Measurements from ENCODE around the gene CDC37. TPM values are rescaled to one million over a fixed set of nuclear protein-coding genes. Genes with fewer than 3 reads are reported as not detected.

Gene CDC37
- polyA plus RNA-seq, 1 donor, result 141 TPM

DNA sequence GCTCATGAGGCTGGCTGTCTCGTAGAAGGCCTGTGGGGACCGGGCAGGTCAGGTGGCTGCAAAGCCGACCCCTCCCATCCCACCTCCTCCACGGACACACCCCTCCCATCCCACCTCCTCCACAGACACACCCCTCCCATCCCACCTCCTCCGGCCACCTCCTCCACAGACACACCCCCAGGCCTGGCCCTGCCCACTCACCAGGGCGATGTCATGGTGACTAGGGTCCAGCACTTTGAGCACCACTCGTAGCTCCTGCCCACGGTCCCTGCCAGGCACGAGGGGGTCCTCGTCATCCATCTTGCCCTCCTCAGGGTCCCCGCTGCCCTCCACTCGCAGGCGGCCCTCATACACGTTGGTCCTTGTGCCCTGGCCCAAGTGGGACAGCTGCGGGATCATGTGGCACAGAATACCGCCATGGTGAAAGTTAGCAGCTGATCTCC lies 41.8 kb downstream of the CDC37 start:
- DNase-seq, result no peak

DNA sequence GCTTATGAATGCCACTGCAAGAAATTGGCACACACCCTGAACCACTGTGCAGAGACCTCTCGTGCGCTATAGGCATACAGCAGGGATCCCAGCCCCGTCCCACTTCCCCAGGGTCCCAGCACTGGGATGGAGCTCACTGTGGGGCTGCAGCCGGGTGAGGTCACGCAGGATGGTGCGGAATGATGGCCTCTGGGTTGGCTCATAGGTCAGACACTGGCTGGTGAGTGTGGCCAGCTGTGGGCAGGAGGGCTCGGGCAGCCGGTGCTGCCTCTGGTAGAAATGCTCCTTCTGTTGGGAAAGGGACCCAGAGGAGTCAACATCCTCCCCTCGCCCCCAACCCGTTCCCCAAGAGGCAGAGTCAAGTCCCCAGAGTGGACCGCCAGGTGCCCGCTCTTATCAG lies 46.9 kb downstream of the CDC37 start:
- no peak for DNase-seq

DNA sequence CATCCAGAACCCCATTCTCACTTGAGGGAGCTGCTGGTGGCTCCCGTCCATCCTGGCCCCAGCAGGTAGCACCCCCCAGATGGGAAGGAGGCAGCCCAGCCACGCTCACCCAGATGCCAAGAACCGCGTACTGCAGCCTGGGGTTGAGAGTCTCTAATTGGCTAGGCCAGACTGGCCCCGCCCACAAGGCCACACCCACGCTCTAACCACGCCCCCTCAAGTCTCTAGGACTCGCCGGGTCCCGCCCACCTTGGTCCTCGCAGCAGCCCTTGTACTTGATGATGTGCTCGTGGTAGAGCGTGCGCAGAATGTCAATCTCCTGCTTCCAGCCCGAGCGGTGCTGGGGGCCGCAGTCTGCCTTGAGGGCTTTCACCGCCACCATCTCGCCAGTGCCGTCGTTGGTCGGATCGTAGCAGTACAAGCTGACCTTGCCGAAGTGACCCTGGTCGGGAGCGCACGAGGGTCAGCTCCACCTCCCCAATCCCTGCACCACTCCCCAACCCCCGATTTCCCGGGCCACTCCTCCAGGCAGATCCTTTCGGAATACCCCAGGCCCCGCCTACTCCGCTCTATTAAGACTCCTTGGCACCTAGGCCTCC lies 49.5 kb downstream of the CDC37 start:
- no peak for DNase-seq

DNA sequence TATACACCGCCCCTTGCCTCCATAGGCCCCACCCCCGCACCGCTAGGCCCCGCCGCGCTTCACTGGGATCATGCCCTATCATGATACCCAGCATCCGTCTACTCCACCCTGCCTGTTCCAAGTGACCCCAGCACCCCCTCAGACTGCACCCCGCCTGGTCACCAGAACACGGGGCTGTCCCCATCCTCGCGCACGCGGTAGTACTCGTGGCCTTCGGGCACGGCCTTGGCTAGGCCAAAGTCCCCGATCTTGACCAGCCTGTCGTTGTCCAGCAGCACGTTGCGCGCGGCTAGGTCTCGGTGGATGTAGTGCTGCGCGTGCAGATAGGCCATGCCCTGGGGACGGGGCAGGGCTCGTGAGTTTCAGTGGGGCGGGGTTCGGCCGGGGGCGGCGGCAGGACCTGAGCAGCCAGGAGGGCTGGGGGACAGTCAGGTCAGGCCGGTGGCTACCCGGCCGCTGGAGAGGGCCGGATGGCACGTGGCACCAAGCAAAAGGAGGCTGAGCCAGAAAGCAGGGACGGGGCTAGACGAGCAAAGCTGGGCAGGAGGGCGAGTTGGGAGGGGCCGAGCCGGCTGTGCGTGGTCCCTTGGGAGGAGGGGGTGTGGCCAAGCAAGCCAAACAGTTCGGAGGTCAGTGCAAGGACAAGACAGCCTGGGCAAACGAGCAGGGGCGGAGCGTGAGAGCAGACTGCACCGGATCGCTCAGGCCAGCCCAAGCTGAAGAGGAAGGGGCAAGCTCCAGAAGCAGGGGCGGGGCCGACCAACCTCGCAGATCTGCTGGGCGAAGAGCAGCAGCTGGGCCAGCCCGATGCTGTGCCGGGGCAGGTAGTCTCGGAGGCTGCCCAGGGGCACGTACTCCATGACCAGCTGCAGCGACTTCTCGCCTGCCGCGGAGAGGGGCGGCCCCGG lies 50.3 kb downstream of the CDC37 start:
- peak; percentile 78 for DNase-seq

DNA sequence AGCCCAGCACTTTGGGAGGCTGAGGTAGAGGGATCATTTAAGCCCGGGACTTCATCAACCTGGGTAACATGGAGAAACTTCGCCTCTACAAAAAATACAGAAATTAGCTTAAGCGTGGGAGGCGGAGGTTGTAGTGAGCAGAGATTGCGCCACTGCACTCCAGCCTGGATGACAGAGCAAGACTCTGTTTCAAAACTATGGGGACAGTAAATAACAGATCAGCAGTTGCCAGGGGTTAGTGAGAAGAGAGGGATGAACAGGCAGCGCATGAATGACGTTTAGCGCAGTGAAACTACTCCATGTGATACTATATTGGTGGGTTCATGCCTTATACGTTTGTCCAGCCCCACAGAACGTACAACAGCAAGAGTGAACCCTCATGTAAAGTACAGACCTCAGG lies 56.8 kb downstream of the CDC37 start:
- DNase-seq, result no peak

DNA sequence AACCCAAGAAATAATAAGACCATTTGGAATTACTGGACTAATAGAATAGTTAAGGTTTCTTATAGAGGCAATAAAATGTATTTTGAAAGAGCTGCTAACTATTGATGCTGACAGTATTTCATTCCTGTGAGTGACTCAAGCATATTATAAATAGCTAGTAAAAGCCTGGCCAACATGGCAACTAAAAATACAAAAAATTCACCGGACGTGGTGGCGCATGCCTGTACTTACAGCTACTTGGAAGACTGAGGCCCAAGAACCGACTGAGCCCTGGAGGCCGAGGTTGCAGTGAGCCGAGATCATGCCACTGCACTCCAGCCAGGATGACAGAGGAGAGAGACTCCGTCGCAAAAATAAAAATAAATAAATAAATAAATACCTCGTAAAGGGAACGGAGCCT lies 58.6 kb downstream of the CDC37 start:
- no peak for DNase-seq

DNA sequence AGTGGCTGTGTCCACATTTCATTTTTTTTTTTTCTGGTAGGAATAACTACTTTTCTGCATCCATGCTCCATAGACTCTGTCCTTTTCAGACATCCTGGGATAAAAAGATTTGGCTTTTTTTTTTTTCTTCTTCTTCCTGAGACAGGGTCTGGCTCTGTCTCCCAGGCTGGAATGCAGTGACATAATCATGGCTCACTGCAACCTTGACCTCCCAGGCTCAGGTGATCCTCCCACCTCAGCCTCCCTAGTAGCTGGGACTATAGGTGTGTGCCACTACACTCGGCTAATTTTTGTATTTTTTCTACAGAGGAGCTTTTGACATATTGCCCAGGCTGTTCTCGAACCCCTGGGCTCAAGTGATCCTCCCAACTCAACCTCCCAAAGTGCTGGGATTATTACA lies 59.8 kb downstream of the CDC37 start:
- no peak for DNase-seq

Other genes with a start within 250 kb of the CDC37 start
- 160 TPM for gene DNMT1, start 208.6 kb downstream of the CDC37 start, polyA plus RNA-seq (ENCODE audit: insufficient read length)
- gene S1PR2, start 172.2 kb downstream of the CDC37 start, polyA plus RNA-seq (ENCODE audit: insufficient read length), result 11.9 TPM
- gene MRPL4, start 151.3 kb downstream of the CDC37 start, polyA plus RNA-seq (ENCODE audit: insufficient read length), result 34.2 TPM
- 4.7 TPM for gene ICAM1, start 132.4 kb downstream of the CDC37 start, polyA plus RNA-seq (ENCODE audit: insufficient read length)
- 0.37 TPM for gene ICAM4, start 116.6 kb downstream of the CDC37 start, polyA plus RNA-seq (ENCODE audit: insufficient read length)
- gene ICAM5, start 113.6 kb downstream of the CDC37 start, polyA plus RNA-seq (ENCODE audit: insufficient read length), result 0.08 TPM
- 7.1 TPM for gene ZGLP1, start 93.7 kb downstream of the CDC37 start, polyA plus RNA-seq (ENCODE audit: insufficient read length)
- gene FDX2, start 87.5 kb downstream of the CDC37 start, polyA plus RNA-seq (ENCODE audit: insufficient read length), result 14.3 TPM
- gene RAVER1, start 70.0 kb downstream of the CDC37 start, polyA plus RNA-seq (ENCODE audit: insufficient read length), result 25.4 TPM
- gene ICAM3, start 63.9 kb downstream of the CDC37 start, polyA plus RNA-seq (ENCODE audit: insufficient read length), result 8.1 TPM
- 133 TPM for gene TYK2, start 23.0 kb downstream of the CDC37 start, polyA plus RNA-seq (ENCODE audit: insufficient read length)
- 1.5 TPM for gene PDE4A, start 17.0 kb upstream of the CDC37 start, polyA plus RNA-seq (ENCODE audit: insufficient read length)
- gene KEAP1, start 99.8 kb upstream of the CDC37 start, polyA plus RNA-seq (ENCODE audit: insufficient read length), result 74.0 TPM
- gene S1PR5, start 113.9 kb upstream of the CDC37 start, polyA plus RNA-seq (ENCODE audit: insufficient read length), result 0.57 TPM
- gene ATG4D, start 140.4 kb upstream of the CDC37 start, polyA plus RNA-seq (ENCODE audit: insufficient read length), result 26.8 TPM
- 42.2 TPM for gene KRI1, start 162.5 kb upstream of the CDC37 start, polyA plus RNA-seq (ENCODE audit: insufficient read length)
- gene CDKN2D, start 165.4 kb upstream of the CDC37 start, polyA plus RNA-seq (ENCODE audit: insufficient read length), result 8.5 TPM
- 35.5 TPM for gene AP1M2, start 183.8 kb upstream of the CDC37 start, polyA plus RNA-seq (ENCODE audit: insufficient read length)
- 180 TPM for gene SLC44A2, start 222.0 kb upstream of the CDC37 start, polyA plus RNA-seq (ENCODE audit: insufficient read length)

Measured in left kidney (tissue), 2 donors.